Pancreas (tissue), 10 donors: ENCODE data around the gene TERT. TPM values are rescaled to one million over a fixed set of nuclear protein-coding genes. Genes with fewer than 3 reads are reported as not detected.
A peak's percentile ranks its signal among the peaks of the same experiment; 100 is the strongest.

ENCODE experiments used
- ATAC-seq, 4 donors: fragments of 200-7000 bp; cut with Tn5 transposase; one replicate each; pipeline versions ENCODE4 v1.8.0 to v1.9.1; 2020; ENCODE audit warnings: mild to moderate bottlenecking in 4 of 4, moderate library complexity in 4 of 4
- DNase-seq, 6 donors: peaks; one replicate each; pipeline ENCODE4 v3.0.0-alpha.2; 2020
- FAIRE-seq: peaks from 2 replicates; lab custom pipeline; 2012; peaks lifted over from hg19 to GRCh38; lab: Jason Lieb, UNC
- H3K27ac ChIP-seq, 4 donors: fragments of 200-600 bp; sonication (generic); 1 replicate in 3 of 4; 2 replicates in 1 of 4; pipeline versions ENCODE4 v1.5.0 to v1.8.0; 2020
- H3K27me3 ChIP-seq, 4 donors: fragments of 200-600 bp; one replicate each; pipeline ENCODE4 v1.8.0; 2021
- H3K36me3 ChIP-seq, 3 donors: fragments of 200-600 bp; sonication (generic) in 1 of 3; one replicate each; pipeline versions ENCODE4 v1.5.0 to v1.8.0; 2020 to 2021
- H3K4me1 ChIP-seq, 3 donors: fragments of 200-600 bp; one replicate each; pipeline ENCODE4 v1.8.0; 2021
- H3K4me3 ChIP-seq, 4 donors: fragments of 200-600 bp; sonication (generic) in 2 of 4; one replicate each; pipeline versions ENCODE4 v1.5.0 to v1.8.0; 2020 to 2021
- H3K9me3 ChIP-seq, 4 donors: fragments of 200-600 bp; one replicate each; pipeline ENCODE4 v1.8.0; 2021
- CTCF ChIP-seq, 4 donors: fragments of 200-600 bp; sonication (generic) in 3 of 4; IDR thresholded peaks; one replicate each; pipeline versions ENCODE4 v1.5.0 to v1.8.0; 2021; ENCODE audit warnings: antibody characterized with exemption in 4 of 4
- WGBS, 2 donors: extraction: QIAGEN DNeasy Blood & Tissue Kit; methylation state at CpG; one replicate each; pipeline ENCODE4 v1.1.7; 2013; 5-methylcytosine and 5-hydroxymethylcytosine counted together
- intact Hi-C, 3 donors: fragments of 100-400 bp; cut with DNase I; formaldehyde crosslinking; loops; one replicate each; pipeline versions ENCODE4 v1.11.1 to v1.14.2; 2022
- polyA plus RNA-seq, 2 donors: library from polyadenylated mRNA; stranded (reverse); fragments of 200-250 nt; gene quantifications; one replicate each; pipeline ENCODE4 v1.2.3, GENCODE V29; 2013
- total RNA-seq, 6 donors: library from RNA; stranded (reverse); fragmentation: NEBNext Ultra II Directional in 4 of 6; extraction: Animal tissue kit (Norgen Biotek cat#: 25700) in 4 of 6; gene quantifications; one replicate each; pipeline versions ENCODE4 v1.2.1 to v1.2.4, GENCODE V29; 2021 to 2023
- donor health status: healthy with polysubstance abuse.
- donor health status: DM: no; HTN: no; CAD: no; lungs with moderate emphysema.
- donor health status: DM: no; HTN: no; CAD: no.
- donor health status: control.
- donor health status: control.
- donor health status: Bipolar disorder and iron deficiency.
- donor health status: DM: yes; HTN: yes; CAD: no.
- donor health status: DM: no; HTN: no; CAD: no.
- donor health status: DM: no; HTN: no; CAD: no.
- donor health status: DM: yes; HTN: yes; CAD: no.

Gene TERT
- total and polyA plus RNA-seq, 8 donors: 0.06 to 0.28 (median 0.25) TPM; not detected in 5

DNA sequence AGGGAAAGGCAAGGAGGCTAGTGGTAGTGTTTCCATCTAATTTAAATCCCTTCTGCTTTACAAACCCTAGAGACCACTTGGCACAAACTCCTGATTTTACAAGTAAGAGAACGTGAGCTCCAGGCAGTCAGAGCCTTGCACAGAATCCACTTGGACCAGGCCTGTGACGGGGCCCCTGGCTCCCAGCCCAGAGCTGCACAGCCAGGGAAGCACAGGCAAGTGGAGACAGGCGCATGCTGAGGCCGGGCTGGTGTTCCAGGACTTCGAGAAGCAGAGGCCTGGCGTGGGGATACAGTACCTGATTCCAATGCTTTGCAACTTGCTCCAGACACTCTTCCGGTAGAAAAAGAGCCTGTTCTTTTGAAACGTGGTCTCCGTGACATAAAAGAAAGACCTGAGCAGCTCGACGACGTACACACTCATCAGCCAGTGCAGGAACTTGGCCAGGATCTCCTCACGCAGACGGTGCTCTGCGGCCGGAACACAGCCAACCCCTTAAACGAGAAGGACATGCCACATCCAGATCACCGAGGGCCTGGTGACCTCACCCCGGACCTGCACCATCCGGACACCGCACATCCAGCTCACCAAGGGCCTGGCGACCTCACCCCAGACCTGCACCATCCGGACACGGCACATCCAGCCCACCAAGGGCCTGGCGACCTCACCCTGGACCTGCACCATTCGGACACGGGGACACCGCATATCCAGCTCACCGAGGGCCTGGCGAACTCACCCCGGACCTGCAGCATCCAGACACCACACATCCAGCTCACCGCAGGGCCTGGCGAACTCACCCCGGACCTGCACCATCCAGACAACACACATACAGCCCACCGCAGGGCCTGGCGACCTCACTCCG is 12.5 kb downstream of the TERT start:
- H3K4me1 ChIP-seq: no peaks in the 10 kb centered on the region
- no peak for FAIRE-seq
- no peak overlapping the region for H3K4me3 ChIP-seq
- H3K36me3 ChIP-seq: no peaks in the 10 kb centered on the region
- DNase-seq: peak in 2 of 6 donors; percentile 28 to 46
- intact Hi-C loops: no loop called here
- WGBS, 2 donors: 70 to 82% methylated on average over 37 of the region's 37 CpGs
- TF ChIP-seq CTCF (IDR thresholded peaks at IDR 0.05): no peak
- ATAC-seq: no peak
- no peaks in the 10 kb centered on the region for H3K9me3 ChIP-seq
- no peak overlapping the region for H3K27ac ChIP-seq
- no peaks in the 10 kb centered on the region for H3K27me3 ChIP-seq

- WGBS, 2 donors: 69 to 80% methylated on average over 16 of the region's 16 CpGs
- Histone ChIP-seq H3K9me3 (no peaks in the 10 kb centered on the region), H3K27me3 (no peaks in the 10 kb centered on the region), H3K27ac (no peak overlapping the region), H3K4me3 (no peak overlapping the region), H3K4me1 (no peaks in the 10 kb centered on the region), H3K36me3 (no peaks in the 10 kb centered on the region)
- intact Hi-C loops: no loop called here
- FAIRE-seq: no peak
- peak in 2 of 6 donors; percentile 29 to 36 for DNase-seq
- ATAC-seq: no peak
- no peak for TF ChIP-seq CTCF (IDR thresholded peaks at IDR 0.05)
Observed at GRCh38 chr5:1281038-1281882, 13.6 kb downstream of the TERT start.

DNA sequence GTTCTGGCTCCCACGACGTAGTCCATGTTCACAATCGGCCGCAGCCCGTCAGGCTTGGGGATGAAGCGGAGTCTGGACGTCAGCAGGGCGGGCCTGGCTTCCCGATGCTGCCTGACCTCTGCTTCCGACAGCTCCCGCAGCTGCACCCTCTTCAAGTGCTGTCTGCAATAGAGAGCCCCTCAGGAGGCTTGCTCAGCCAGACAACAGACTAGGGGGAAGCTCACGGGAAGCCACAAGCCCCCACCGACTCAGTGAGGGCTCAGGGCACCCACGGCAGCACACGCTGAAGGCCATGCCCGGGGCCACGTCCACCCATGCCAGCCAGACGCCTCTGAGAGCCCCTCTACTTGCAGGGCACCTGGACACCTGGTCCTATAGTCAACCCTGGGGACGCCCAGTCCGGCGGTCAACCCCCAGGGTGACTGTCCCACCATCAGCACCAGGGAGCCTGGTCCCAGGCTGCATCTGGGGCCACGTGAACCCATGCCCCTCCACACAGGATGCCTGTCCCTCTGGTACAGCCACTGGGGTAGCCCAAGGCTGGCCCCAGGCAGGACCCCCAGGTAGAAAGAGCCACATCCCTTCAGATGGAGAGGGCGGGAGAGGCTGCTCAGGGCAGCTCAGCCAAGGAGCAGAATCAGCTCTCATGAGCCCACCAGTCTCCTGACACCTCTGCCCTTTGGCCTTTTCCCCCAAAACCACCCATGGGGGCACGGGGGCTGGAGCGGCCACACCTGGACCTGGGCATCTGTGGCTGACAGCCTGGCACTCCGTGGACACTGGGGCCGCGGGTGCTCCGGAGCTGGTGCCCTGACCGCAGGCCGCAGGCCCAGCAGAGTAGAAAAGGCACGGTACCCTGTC is 14.5 kb downstream of the TERT start:
- no peak for FAIRE-seq
- WGBS, 2 donors: 78 to 82% methylated on average over 32 of the region's 32 CpGs

More for the DNA sequence above, 14.5 kb downstream of the TERT start:
- no peak overlapping the region for H3K27ac ChIP-seq
- peak in 2 of 6 donors; percentile 50 to 53 for DNase-seq
- no peaks in the 10 kb centered on the region for H3K4me1 ChIP-seq
- no peak overlapping the region for H3K4me3 ChIP-seq
- no peaks in the 10 kb centered on the region for H3K27me3 ChIP-seq
- no peak for ATAC-seq
- intact Hi-C loops: no loop called here
- no peaks in the 10 kb centered on the region for H3K36me3 ChIP-seq
- no peaks in the 10 kb centered on the region for H3K9me3 ChIP-seq
- TF ChIP-seq CTCF (IDR thresholded peaks at IDR 0.05): no peak
